Endothelial cell (in vitro differentiated cells): ENCODE data around the gene DEXI. TPM values are rescaled to one million over a fixed set of nuclear protein-coding genes. Genes with fewer than 3 reads are reported as not detected.

Source experiments
- DNase-seq: peaks from one replicate; pipeline ENCODE4 v3.0.0; 2021; ENCODE audit warnings: low spot score
- H3K27ac Mint-ChIP-seq: one replicate; pipeline ENCODE4 v1.8.0; 2021; ENCODE audit warnings: mixed read lengths, inconsistent platforms; ENCODE audit not compliant: unreplicated experiment
- H3K27me3 Mint-ChIP-seq: one replicate; pipeline ENCODE4 v1.8.0; 2021; ENCODE audit warnings: mild to moderate bottlenecking, moderate library complexity, mixed read lengths, inconsistent platforms; ENCODE audit not compliant: unreplicated experiment
- H3K36me3 Mint-ChIP-seq: one replicate; pipeline ENCODE4 v1.8.0; 2021; ENCODE audit warnings: mild to moderate bottlenecking, low read depth, mixed read lengths, inconsistent platforms; ENCODE audit not compliant: unreplicated experiment
- H3K4me1 Mint-ChIP-seq: one replicate; pipeline ENCODE4 v1.8.0; 2021; ENCODE audit warnings: mild to moderate bottlenecking, mixed read lengths, inconsistent platforms; ENCODE audit not compliant: unreplicated experiment
- H3K4me3 Mint-ChIP-seq: one replicate; pipeline ENCODE4 v1.8.0; 2021; ENCODE audit warnings: mild to moderate bottlenecking, mixed read lengths, inconsistent platforms; ENCODE audit not compliant: unreplicated experiment
- H3K9me3 Mint-ChIP-seq: one replicate; pipeline ENCODE4 v1.8.0; 2021; ENCODE audit warnings: mixed read lengths, inconsistent platforms; ENCODE audit not compliant: unreplicated experiment
- CTCF ChIP-seq: fragments of 200-600 bp; sonication (generic); IDR thresholded peaks from one replicate; pipeline ENCODE4 v1.5.0; 2021; ENCODE audit warnings: antibody characterized with exemption; ENCODE audit not compliant: unreplicated experiment
- total RNA-seq: library from RNA; stranded (reverse); fragmentation: NEBNext Ultra II Directional; extraction: Animal tissue kit (Norgen Biotek cat#: 25700); gene quantifications from one replicate; pipeline ENCODE4 v1.2.1, GENCODE V29; 2021; ENCODE audit not compliant: unreplicated experiment

The DEXI gene
- total RNA-seq, 1 donor from 2014 or later, result 37.9 TPM

DNA sequence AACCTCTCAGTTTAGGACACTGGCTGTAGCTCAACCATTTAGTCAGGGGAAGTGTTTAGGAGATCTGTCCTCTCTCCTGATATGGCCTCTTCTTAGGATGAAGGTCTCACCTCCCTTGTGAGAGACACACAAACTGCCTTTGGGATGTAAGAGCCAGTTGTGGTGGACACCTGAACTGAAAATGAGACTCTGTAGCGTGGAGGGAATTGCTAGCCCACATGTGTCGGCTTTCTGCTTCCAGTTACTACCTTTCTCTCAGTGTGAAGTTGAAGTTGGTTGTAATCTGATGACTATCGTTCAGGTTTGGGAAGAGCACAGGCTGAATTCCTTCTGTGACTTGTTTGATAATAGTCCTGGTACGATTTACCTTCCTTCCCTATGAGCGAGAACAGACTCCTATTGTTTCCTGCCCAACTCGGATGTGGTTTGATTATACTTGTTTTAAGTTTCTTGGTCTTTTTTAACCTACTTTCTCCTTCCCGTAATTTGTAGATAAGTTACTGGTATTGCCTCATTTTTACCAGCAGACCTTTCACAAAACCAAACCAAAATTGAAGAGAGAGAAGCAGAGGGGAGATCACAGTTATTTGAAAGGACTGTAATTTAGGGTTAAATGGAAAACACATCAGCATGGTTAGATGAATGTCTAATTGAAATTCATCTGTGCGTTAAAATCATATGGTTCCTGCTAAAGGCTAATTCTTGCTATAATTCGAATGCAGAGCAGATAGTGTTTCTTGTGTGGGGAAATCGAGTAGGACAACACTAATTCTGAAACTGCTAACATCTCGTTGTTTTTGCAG is 45.3 kb upstream of the DEXI start:
- Mint-ChIP-seq H3K27me3 (no peaks in the 10 kb centered on the region), H3K4me1 (no peaks in the 10 kb centered on the region), H3K9me3 (no peaks in the 10 kb centered on the region), H3K36me3 (peaks cover 44% of the 10 kb centered on the region), H3K4me3 (no peak overlapping the region), H3K27ac (no peak overlapping the region)
- DNase-seq, result no peak
- no peak for TF ChIP-seq CTCF

DNA sequence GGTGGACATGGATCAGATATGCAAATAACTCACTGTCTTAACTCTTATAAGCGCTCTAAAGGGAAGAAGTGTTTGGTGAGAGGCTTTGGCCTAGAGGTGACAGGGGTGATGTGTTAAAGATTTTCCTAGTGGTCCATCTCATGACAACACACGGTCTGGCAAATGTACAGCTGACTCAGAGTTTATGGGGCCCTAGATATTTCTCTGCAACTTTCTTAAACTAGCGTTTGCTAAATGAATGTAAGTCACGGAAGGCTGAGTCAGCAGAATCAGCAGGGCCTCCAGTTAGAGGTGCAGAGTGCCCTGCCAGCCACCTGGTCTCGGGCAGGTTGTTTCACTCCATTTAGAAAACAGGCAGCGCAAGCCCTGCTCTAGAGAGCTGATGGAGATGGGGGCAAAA is 42.2 kb upstream of the DEXI start:
- no peak overlapping the region for H3K27ac Mint-ChIP-seq
- TF ChIP-seq CTCF, result no peak
- peaks cover 29% of the 10 kb centered on the region for H3K36me3 Mint-ChIP-seq
- H3K9me3 Mint-ChIP-seq, result no peaks in the 10 kb centered on the region
- no peak overlapping the region for H3K4me3 Mint-ChIP-seq
- no peak for DNase-seq
- H3K4me1 Mint-ChIP-seq, result peaks cover 3% of the 10 kb centered on the region
- peaks cover 1% of the 10 kb centered on the region for H3K27me3 Mint-ChIP-seq

GRCh38 chr16:10983159-10983558 is 40.9 kb upstream of the DEXI start:
- H3K27ac Mint-ChIP-seq, result no peak overlapping the region
- DNase-seq, result no peak
- H3K4me1 Mint-ChIP-seq, result peaks cover 17% of the 10 kb centered on the region
- no peak overlapping the region for H3K4me3 Mint-ChIP-seq
- H3K36me3 Mint-ChIP-seq, result peaks cover 24% of the 10 kb centered on the region
- TF ChIP-seq CTCF, result no peak
- H3K9me3 Mint-ChIP-seq, result no peaks in the 10 kb centered on the region
- peaks cover 3% of the 10 kb centered on the region for H3K27me3 Mint-ChIP-seq

DNA sequence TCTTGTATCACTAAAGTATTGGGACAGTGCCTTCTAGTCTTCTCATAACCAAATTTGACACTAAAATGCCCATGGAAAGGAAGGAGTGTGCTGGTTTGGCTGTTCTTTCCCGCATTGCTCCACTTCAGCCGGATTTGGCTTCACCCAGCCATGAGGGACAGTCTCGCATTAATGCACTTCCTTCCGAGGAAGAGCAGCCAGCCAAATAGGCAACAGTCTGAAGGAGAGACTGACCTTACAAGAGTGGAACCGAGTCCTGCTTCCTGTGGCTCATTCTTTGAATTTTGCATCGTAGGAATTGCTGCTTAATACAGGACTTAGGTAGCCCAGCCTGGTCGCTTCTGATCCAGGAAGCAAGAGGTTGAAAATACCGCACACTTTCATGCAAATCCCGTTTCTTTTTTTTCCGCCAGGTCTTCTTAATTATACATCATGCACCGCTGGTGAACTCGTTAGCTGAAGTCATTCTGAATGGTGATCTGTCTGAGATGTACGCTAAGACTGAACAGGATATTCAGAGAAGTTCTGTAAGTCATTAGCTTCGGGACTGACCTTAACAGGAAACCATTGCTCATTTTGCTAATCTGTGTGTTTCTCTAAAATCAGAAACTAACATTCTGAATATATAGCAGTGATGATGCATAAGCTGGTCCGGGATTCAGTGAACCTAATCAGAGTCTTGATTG is 40.3 kb upstream of the DEXI start:
- Mint-ChIP-seq H3K36me3 (peaks cover 23% of the 10 kb centered on the region), H3K4me3 (no peak overlapping the region), H3K27ac (peak overlapping the region; percentile 57), H3K4me1 (peaks cover 22% of the 10 kb centered on the region), H3K27me3 (peaks cover 4% of the 10 kb centered on the region), H3K9me3 (no peaks in the 10 kb centered on the region)
- DNase-seq, result no peak
- no peak for TF ChIP-seq CTCF

- Mint-ChIP-seq H3K36me3 (peaks cover 23% of the 10 kb centered on the region), H3K27me3 (peaks cover 5% of the 10 kb centered on the region), H3K4me3 (no peak overlapping the region), H3K9me3 (no peaks in the 10 kb centered on the region), H3K27ac (no peak overlapping the region), H3K4me1 (peaks cover 27% of the 10 kb centered on the region)
- TF ChIP-seq CTCF, result no peak
- peak; percentile 31 for DNase-seq
Measured at GRCh38 chr16:10981697-10982216, 39.5 kb upstream of the DEXI start.
